ENCODE results near the gene MS4A1. TPM values are rescaled to one million over a fixed set of nuclear protein-coding genes. Genes with fewer than 3 reads are reported as not detected.

MS4A1 gene
- total RNA-seq, 1 experiment from 2014 or later = 0.25 TPM

DNA sequence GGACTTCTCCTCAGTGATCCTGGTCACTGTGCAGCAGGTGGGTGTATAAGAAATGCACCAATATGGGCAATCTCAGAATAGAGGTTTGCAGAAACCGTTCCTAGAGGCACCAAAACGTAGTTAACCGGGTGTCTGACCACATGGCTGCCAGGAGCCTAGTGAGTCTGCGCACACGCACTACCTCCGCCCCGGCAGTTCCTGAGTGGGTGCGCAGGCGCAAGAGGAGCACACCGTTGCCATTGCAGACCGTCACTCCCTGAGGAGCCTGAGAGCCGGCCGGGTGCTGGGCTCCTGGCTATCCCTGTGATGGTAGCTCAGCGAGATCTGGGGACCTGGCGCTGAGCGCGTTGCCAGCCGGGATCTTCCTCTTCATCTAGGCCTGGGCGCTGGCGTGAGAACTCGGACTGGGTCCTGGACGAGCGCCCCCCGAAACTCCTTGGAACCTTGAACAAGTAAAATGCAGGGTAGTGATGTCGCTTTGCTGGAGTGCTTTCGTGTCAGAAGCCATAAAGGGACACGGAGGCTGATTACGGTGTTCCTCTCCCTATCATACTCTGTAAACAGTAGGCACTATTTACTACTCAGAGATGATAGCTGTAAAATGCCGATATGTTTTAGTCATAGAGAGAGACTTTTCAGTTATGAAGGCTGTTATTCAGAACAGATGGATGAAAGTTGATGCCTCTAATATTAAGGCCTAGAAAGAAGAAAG lies 59.7 kb downstream of the MS4A1 start, which contains the start of gene MS4A13:
TSS of gene MS4A13 (plus strand) at position 249 of the 712 bp plus-strand sequence. CDS start 2,692 bp downstream, outside the sequence.
- Histone ChIP-seq H3K9ac (ENCODE audit: low read length) (no peak within 1 kb of the TSS), H4K20me1 (ENCODE audit: insufficient read depth) (no peaks in the 10 kb centered on the region), H3K9me3 (ENCODE audit: control insufficient read depth in 1 of 2, insufficient read depth in 1 of 2, low read depth in 1 of 2, low read length in 2 of 2) (no peaks in the 10 kb centered on the region), H3K27ac (ENCODE audit: low read depth, low read length) (no peak within 1 kb of the TSS), H2AFZ (ENCODE audit: low read depth, low read length, poor library complexity, severe bottlenecking) (no peak within 1 kb of the TSS), H3K4me2 (ENCODE audit: low read length) (no peak within 1 kb of the TSS), H3K9me2 (ENCODE audit: insufficient read depth) (no peaks in the 10 kb centered on the region), H3K4me1 (ENCODE audit: control insufficient read depth in 1 of 2, insufficient read depth in 2 of 2, low read length in 2 of 2) (no peaks in the 10 kb centered on the region), H3K27me3 (ENCODE audit: insufficient read depth, low read length) (no peaks in the 10 kb centered on the region), H3K79me2 (ENCODE audit: insufficient read depth, low read length) (no peaks in the 10 kb centered on the region), H3K36me3 (ENCODE audit: control insufficient read depth in 1 of 2, insufficient read depth in 2 of 2, low read length in 2 of 2) (no peaks in the 10 kb centered on the region), H3K4me3 (replicated peaks in 1 of 2; ENCODE audit: low read depth in 1 of 2, low read length in 2 of 2) (no peak within 1 kb of the TSS)
- ChIA-PET CTCF (no interaction called here), RAD21 (ENCODE audit: low non-redundant PET in 1 of 2, low total read pairs in 2 of 2, uncharacterized antibody in 2 of 2, unreplicated experiment in 2 of 2) (no interaction called here), POLR2A (no interaction called here)
- ATAC-seq (no peak), DNase-seq (ENCODE audit: low read depth, low spot score) (no peak)
- BruUV-seq (replicated peaks) = no TSS peak
- TF ChIP-seq POLR2AphosphoS5 (IDR thresholded peaks at IDR 0.05; ENCODE audit: low read depth, low read length) (no peak), EGR1 (IDR thresholded peaks at IDR 0.05; ENCODE audit: low read depth) (no peak), ZNF274 (IDR thresholded peaks at IDR 0.05; ENCODE audit: low read depth, low read length) (no peak), SIN3A (IDR thresholded peaks at IDR 0.05; ENCODE audit: low read depth) (no peak)
- intact Hi-C loops (cut with micrococcal nuclease) = no loop called here

Other genes with a start within 250 kb of the MS4A1 start
- gene MS4A4E, start 212.7 kb upstream of the MS4A1 start, total RNA-seq (2021; ENCODE audit: unreplicated experiment) = not detected
- gene MS4A4A, start 175.2 kb upstream of the MS4A1 start, total RNA-seq (2021; ENCODE audit: unreplicated experiment) = 0.22 TPM
- gene MS4A6E, start 128.6 kb upstream of the MS4A1 start, total RNA-seq (2021; ENCODE audit: unreplicated experiment) = not detected
- 0.22 TPM for gene MS4A7, start 77.3 kb upstream of the MS4A1 start, total RNA-seq (2021; ENCODE audit: unreplicated experiment)
- not detected for gene MS4A14, start 59.4 kb upstream of the MS4A1 start, total RNA-seq (2021; ENCODE audit: unreplicated experiment)
- gene MS4A5, start 26.3 kb upstream of the MS4A1 start, total RNA-seq (2021; ENCODE audit: unreplicated experiment) = not detected
- not detected for gene MS4A12, start 36.9 kb downstream of the MS4A1 start, total RNA-seq (2021; ENCODE audit: unreplicated experiment)
- gene MS4A13, start 59.5 kb downstream of the MS4A1 start, total RNA-seq (2021; ENCODE audit: unreplicated experiment) = not detected
- 0.17 TPM for gene MS4A8, start 243.8 kb downstream of the MS4A1 start, total RNA-seq (2021; ENCODE audit: unreplicated experiment)

All from HCT116 (cell line).